HG03439 (cell line): ENCODE measurements around the gene HGF.
"Not testable (repeated sequence)": the region's sequence is repeated elsewhere in the genome, so short reads cannot be mapped to it uniquely, and the experiment has no call there.

Experiments used
- ATAC-seq: cut with Tn5 transposase; IDR thresholded peaks from one replicate; pipeline ENCODE4 v1.9.1; 2021; ENCODE audit warnings: mild to moderate bottlenecking, moderate library complexity; ENCODE audit not compliant: unreplicated experiment

Gene HGF

GRCh38 chr7:81725003-81725811 lies 44.6 kb downstream of the HGF start:
- ATAC-seq, result no peak

- not testable (repeated sequence) for ATAC-seq
These were observed 47.6 kb downstream of the HGF start for GRCh38 chr7:81722250-81722649.

GRCh38 chr7:81721437-81721836 lies 48.4 kb downstream of the HGF start:
- no peak for ATAC-seq

GRCh38 chr7:81719865-81720264 lies 50.0 kb downstream of the HGF start:
- ATAC-seq, result no peak

GRCh38 chr7:81715984-81716588 lies 53.8 kb downstream of the HGF start:
- ATAC-seq, result no peak

- no peak for ATAC-seq
These were observed 55.5 kb downstream of the HGF start for GRCh38 chr7:81714306-81714705.

- no peak for ATAC-seq
These were observed 59.1 kb downstream of the HGF start for GRCh38 chr7:81710751-81711150.

GRCh38 chr7:81709836-81710235 lies 60.0 kb downstream of the HGF start:
- ATAC-seq, result no peak

GRCh38 chr7:81707966-81708365 lies 61.9 kb downstream of the HGF start:
- ATAC-seq, result no peak

GRCh38 chr7:81707196-81707595 lies 62.7 kb downstream of the HGF start:
- ATAC-seq, result no peak

- no peak for ATAC-seq
These were observed 64.6 kb downstream of the HGF start for GRCh38 chr7:81705206-81705605.

- no peak for ATAC-seq
These were observed 65.3 kb downstream of the HGF start for GRCh38 chr7:81704595-81704994.

GRCh38 chr7:81698965-81699364 lies 70.9 kb downstream of the HGF start:
- ATAC-seq, result no peak

- ATAC-seq, result no peak
These were observed 75.1 kb downstream of the HGF start for GRCh38 chr7:81694711-81695110.

- ATAC-seq, result no peak
These were observed 76.0 kb downstream of the HGF start for GRCh38 chr7:81693894-81694293.

GRCh38 chr7:81693080-81693479 lies 76.8 kb downstream of the HGF start:
- ATAC-seq, result no peak

- no peak for ATAC-seq
These were observed 77.5 kb downstream of the HGF start for GRCh38 chr7:81692146-81692905.

GRCh38 chr7:81691199-81691821 lies 78.5 kb downstream of the HGF start:
- ATAC-seq, result no peak

GRCh38 chr7:81690688-81691087 lies 79.2 kb downstream of the HGF start:
- no peak for ATAC-seq

- ATAC-seq, result no peak
These were observed 79.6 kb downstream of the HGF start for GRCh38 chr7:81690251-81690650.

- no peak for ATAC-seq
These were observed 81.0 kb downstream of the HGF start for GRCh38 chr7:81688622-81689411.
